HCT116 (cell line): ENCODE data around the gene UGT1A7.

Source experiments
- FOSL1 ChIP-seq: IDR thresholded peaks from 2 replicates; pipeline ENCODE4 v1.6.1; 2012; ENCODE audit warnings: low read depth
- POLR2A ChIP-seq: IDR thresholded peaks from 2 replicates; pipeline ENCODE4 v1.7.0; 2011; ENCODE audit warnings: borderline replicate concordance; ENCODE audit not compliant: insufficient read depth, insufficient read length; ENCODE audit errors: extremely low read depth
- SP1 ChIP-seq: IDR thresholded peaks from 2 replicates; pipeline ENCODE4 v1.6.1; 2012; ENCODE audit warnings: low read depth
- TF ChIP-seq, protein P1 (sequence below): IDR thresholded peaks from 2 replicates; pipeline ENCODE4 v1.6.1; 2012
- TF ChIP-seq, protein P2 (sequence below), 3 experiments: fragments of 200-600 bp in 1 of 3; sonication (generic) in 1 of 3; IDR thresholded peaks in 2 of 3; conservative IDR thresholded peaks in 1 of 3; 2 replicates each; pipeline ENCODE4 v1.5.1; 2012 to 2017; ENCODE audit warnings: low read depth in 2 of 3, low read length in 2 of 3, antibody characterized with exemption in 1 of 3, borderline replicate concordance in 1 of 3, control low read depth in 1 of 3, mild to moderate bottlenecking in 1 of 3, mixed read lengths in 1 of 3, mixed run types in 1 of 3, moderate library complexity in 1 of 3; ENCODE audit not compliant: insufficient read depth in 1 of 3

DNA sequence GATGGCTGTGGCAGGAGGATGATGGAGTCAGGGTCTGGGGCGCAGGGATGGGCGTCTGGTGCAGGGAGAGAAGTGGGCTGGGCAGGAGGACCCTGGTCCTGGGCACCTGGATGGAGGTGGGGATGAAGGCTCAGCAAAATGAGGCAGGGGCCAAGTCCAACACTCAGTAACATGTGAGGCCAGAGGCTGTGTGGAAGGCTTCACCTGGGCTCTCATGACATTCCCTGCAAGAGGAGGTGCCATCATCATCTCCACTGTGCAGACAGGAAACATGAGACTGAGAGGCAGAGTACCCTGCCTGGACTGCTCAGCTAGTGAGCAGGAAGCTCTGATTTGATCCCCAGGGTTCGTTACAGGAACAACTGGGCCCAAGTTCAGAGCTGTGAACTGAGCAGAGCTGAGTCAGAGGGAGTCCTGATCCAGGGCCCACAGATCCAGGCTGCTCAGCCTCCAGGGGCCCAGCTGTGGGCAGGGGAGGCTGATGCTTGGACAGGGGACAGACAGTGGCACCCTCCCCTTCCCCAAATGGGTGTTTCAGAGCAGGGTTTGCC lies 135.7 kb downstream of the UGT1A7 start:
- TF ChIP-seq, protein P1, sequence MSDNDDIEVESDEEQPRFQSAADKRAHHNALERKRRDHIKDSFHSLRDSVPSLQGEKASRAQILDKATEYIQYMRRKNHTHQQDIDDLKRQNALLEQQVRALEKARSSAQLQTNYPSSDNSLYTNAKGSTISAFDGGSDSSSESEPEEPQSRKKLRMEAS = no peak
- TF ChIP-seq POLR2A (no peak), SP1 (no peak), FOSL1 (no peak)
- TF ChIP-seq, protein P2, sequence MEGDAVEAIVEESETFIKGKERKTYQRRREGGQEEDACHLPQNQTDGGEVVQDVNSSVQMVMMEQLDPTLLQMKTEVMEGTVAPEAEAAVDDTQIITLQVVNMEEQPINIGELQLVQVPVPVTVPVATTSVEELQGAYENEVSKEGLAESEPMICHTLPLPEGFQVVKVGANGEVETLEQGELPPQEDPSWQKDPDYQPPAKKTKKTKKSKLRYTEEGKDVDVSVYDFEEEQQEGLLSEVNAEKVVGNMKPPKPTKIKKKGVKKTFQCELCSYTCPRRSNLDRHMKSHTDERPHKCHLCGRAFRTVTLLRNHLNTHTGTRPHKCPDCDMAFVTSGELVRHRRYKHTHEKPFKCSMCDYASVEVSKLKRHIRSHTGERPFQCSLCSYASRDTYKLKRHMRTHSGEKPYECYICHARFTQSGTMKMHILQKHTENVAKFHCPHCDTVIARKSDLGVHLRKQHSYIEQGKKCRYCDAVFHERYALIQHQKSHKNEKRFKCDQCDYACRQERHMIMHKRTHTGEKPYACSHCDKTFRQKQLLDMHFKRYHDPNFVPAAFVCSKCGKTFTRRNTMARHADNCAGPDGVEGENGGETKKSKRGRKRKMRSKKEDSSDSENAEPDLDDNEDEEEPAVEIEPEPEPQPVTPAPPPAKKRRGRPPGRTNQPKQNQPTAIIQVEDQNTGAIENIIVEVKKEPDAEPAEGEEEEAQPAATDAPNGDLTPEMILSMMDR (IDR thresholded peaks at IDR 0.05 in 2 of 3, conservative IDR thresholded peaks at IDR 0.05 in 1 of 3; ENCODE audit: borderline replicate concordance in 1 of 3, insufficient read depth in 1 of 3, low read depth in 2 of 3, low read length in 2 of 3) = no peak
